Muscle layer of duodenum (tissue), 2 donors: ENCODE data around the gene GALNT9.
"Not testable (repeated sequence)": the region's sequence is repeated elsewhere in the genome, so short reads cannot be mapped to it uniquely, and the experiment has no call there.

Experiments used
- H3K27ac ChIP-seq: one replicate; pipeline ENCODE4 v1.7.0; 2013; ENCODE audit warnings: mild to moderate bottlenecking, low read length
- H3K27me3 ChIP-seq: one replicate; pipeline ENCODE4 v1.7.0; 2013; ENCODE audit warnings: low read depth, mild to moderate bottlenecking, control low read depth, low read length
- H3K36me3 ChIP-seq, 2 donors: one replicate each; pipeline ENCODE4 v1.7.0; 2013; ENCODE audit warnings: low read length in 2 of 2, control low read depth in 1 of 2, mild to moderate bottlenecking in 1 of 2; ENCODE audit not compliant: insufficient read depth in 2 of 2, control insufficient read depth in 1 of 2
- H3K4me1 ChIP-seq, 2 donors: one replicate each; pipeline ENCODE4 v1.7.0; 2013; ENCODE audit warnings: low read length in 2 of 2, mild to moderate bottlenecking in 2 of 2, control low read depth in 1 of 2, moderate library complexity in 1 of 2; ENCODE audit not compliant: insufficient read depth in 2 of 2, control insufficient read depth in 1 of 2
- H3K4me3 ChIP-seq, 2 donors: one replicate each; pipeline ENCODE4 v1.7.0; 2013; ENCODE audit warnings: low read length in 2 of 2, low read depth in 1 of 2, mild to moderate bottlenecking in 1 of 2
- H3K9me3 ChIP-seq, 2 donors: one replicate each; pipeline ENCODE4 v1.7.0; 2013; ENCODE audit warnings: low read length in 2 of 2, control low read depth in 1 of 2, mild to moderate bottlenecking in 1 of 2; ENCODE audit not compliant: control insufficient read depth in 1 of 2
- donor health status: healthy.

Gene GALNT9

GRCh38 chr12:132219761-132220160 lies 109.6 kb downstream of the GALNT9 start:
- not testable (repeated sequence) for H3K4me1 ChIP-seq, H3K27me3 ChIP-seq, H3K9me3 ChIP-seq, H3K27ac ChIP-seq, H3K36me3 ChIP-seq, H3K4me3 ChIP-seq

- peaks cover 3 to 4% of the 10 kb centered on the region in 2 donors for H3K9me3 ChIP-seq
- H3K36me3 ChIP-seq = no peaks in the 10 kb centered on the region
- no peaks in the 10 kb centered on the region for H3K27me3 ChIP-seq
- no peak overlapping the region for H3K27ac ChIP-seq
- H3K4me3 ChIP-seq = no peak overlapping the region
- H3K4me1 ChIP-seq = no peaks in the 10 kb centered on the region
Observed at GRCh38 chr12:132219323-132219722, 110.1 kb downstream of the GALNT9 start.

GRCh38 chr12:132218915-132219314 lies 110.5 kb downstream of the GALNT9 start:
- H3K4me1 ChIP-seq = no peaks in the 10 kb centered on the region
- no peak overlapping the region for H3K4me3 ChIP-seq
- H3K36me3 ChIP-seq = no peaks in the 10 kb centered on the region
- no peaks in the 10 kb centered on the region for H3K27me3 ChIP-seq
- H3K9me3 ChIP-seq = peaks cover 3 to 4% of the 10 kb centered on the region in 2 donors
- H3K27ac ChIP-seq = no peak overlapping the region

GRCh38 chr12:132218527-132218875 lies 110.9 kb downstream of the GALNT9 start:
- Histone ChIP-seq H3K27me3 (no peaks in the 10 kb centered on the region), H3K27ac (no peak overlapping the region), H3K36me3 (no peaks in the 10 kb centered on the region), H3K9me3 (peaks cover 3 to 4% of the 10 kb centered on the region in 2 donors), H3K4me3 (no peak overlapping the region), H3K4me1 (no peaks in the 10 kb centered on the region)

- H3K4me3 ChIP-seq = no peak overlapping the region
- peaks cover 3 to 4% of the 10 kb centered on the region in 2 donors for H3K9me3 ChIP-seq
- no peak overlapping the region for H3K27ac ChIP-seq
- no peaks in the 10 kb centered on the region for H3K4me1 ChIP-seq
- H3K27me3 ChIP-seq = no peaks in the 10 kb centered on the region
- H3K36me3 ChIP-seq = no peaks in the 10 kb centered on the region
Observed at GRCh38 chr12:132217800-132218526, 111.4 kb downstream of the GALNT9 start.

GRCh38 chr12:132217371-132217770 lies 112.0 kb downstream of the GALNT9 start:
- Histone ChIP-seq H3K27me3 (no peaks in the 10 kb centered on the region), H3K4me1 (no peaks in the 10 kb centered on the region), H3K27ac (no peak overlapping the region), H3K4me3 (no peak overlapping the region), H3K36me3 (no peaks in the 10 kb centered on the region), H3K9me3 (peaks cover 3 to 4% of the 10 kb centered on the region in 2 donors)

GRCh38 chr12:132216354-132216987 lies 112.9 kb downstream of the GALNT9 start:
- peaks cover 3 to 4% of the 10 kb centered on the region in 2 donors for H3K9me3 ChIP-seq
- no peak overlapping the region for H3K27ac ChIP-seq
- no peaks in the 10 kb centered on the region for H3K27me3 ChIP-seq

GRCh38 chr12:132215299-132215989 lies 113.9 kb downstream of the GALNT9 start:
- Histone ChIP-seq H3K9me3 (peaks cover 2 to 3% of the 10 kb centered on the region in 2 donors), H3K4me3 (no peak overlapping the region), H3K27me3 (no peaks in the 10 kb centered on the region), H3K36me3 (no peaks in the 10 kb centered on the region), H3K4me1 (no peaks in the 10 kb centered on the region), H3K27ac (no peak overlapping the region)

More at GRCh38 chr12:132216354-132216987, 112.9 kb downstream of the GALNT9 start:
- Histone ChIP-seq H3K36me3 (no peaks in the 10 kb centered on the region), H3K4me3 (no peak overlapping the region), H3K4me1 (no peaks in the 10 kb centered on the region)

- Histone ChIP-seq H3K27me3 (no peaks in the 10 kb centered on the region), H3K4me1 (no peaks in the 10 kb centered on the region), H3K36me3 (no peaks in the 10 kb centered on the region), H3K4me3 (no peak overlapping the region), H3K9me3 (peaks cover 0 to 2% of the 10 kb centered on the region in 2 donors), H3K27ac (no peak overlapping the region)
Observed at GRCh38 chr12:132214891-132215290, 114.5 kb downstream of the GALNT9 start.

- Histone ChIP-seq H3K27me3 (no peaks in the 10 kb centered on the region), H3K36me3 (no peaks in the 10 kb centered on the region), H3K9me3 (peaks cover 0 to 2% of the 10 kb centered on the region in 2 donors), H3K4me1 (no peaks in the 10 kb centered on the region), H3K27ac (no peak overlapping the region), H3K4me3 (no peak overlapping the region)
Observed at GRCh38 chr12:132214161-132214476, 115.3 kb downstream of the GALNT9 start.

GRCh38 chr12:132213359-132214160 lies 115.8 kb downstream of the GALNT9 start:
- peaks cover 0 to 2% of the 10 kb centered on the region in 2 donors for H3K9me3 ChIP-seq
- no peak overlapping the region for H3K27ac ChIP-seq
- no peak overlapping the region for H3K4me3 ChIP-seq
- no peaks in the 10 kb centered on the region for H3K27me3 ChIP-seq
- no peaks in the 10 kb centered on the region for H3K36me3 ChIP-seq
- H3K4me1 ChIP-seq = no peaks in the 10 kb centered on the region
